A673 (cell line): ENCODE results near the gene MSRB1. TPM values are rescaled to one million over a fixed set of nuclear protein-coding genes. Genes with fewer than 3 reads are reported as not detected.
A peak's percentile ranks its signal among the peaks of the same experiment; 100 is the strongest.

ENCODE experiments used
- BruUV-seq: library from RNA; stranded (reverse); fragments of 400-500 nt; replicated peaks from 2 replicates; lab custom pipeline; 2021; lab: Mats Ljungman, UMichigan
- CTCF ChIA-PET: fragments of 300-600 bp; sonication (Branson Sonifier 250); formaldehyde crosslinking; loops from one replicate; lab custom pipeline; 2022; ENCODE audit warnings: antibody characterized with exemption; lab: Charles Lee
- POLR2A ChIA-PET: fragments of 300-600 bp; sonication (Branson Sonifier 250); formaldehyde crosslinking; loops from one replicate; lab custom pipeline; 2022; ENCODE audit warnings: antibody characterized with exemption; ENCODE audit not compliant: low non-redundant PET; lab: Charles Lee
- DNase-seq: peaks from one replicate; pipeline ENCODE4 v3.0.0-alpha.2; 2015; ENCODE audit warnings: low spot score
- H3K27ac ChIP-seq: fragments of 200-600 bp; sonication (generic); 2 replicates; pipeline ENCODE4 v1.5.1; 2016; ENCODE audit warnings: mixed run types, low read depth, mild to moderate bottlenecking, mixed read lengths, antibody characterized with exemption, low read length; ENCODE audit not compliant: poor library complexity, severe bottlenecking
- H3K27me3 ChIP-seq: fragments of 200-600 bp; sonication (generic); replicated peaks from 2 replicates; pipeline ENCODE4 v1.6.1; 2017; ENCODE audit warnings: mixed run types, low read depth, mild to moderate bottlenecking, mixed read lengths, antibody characterized with exemption, low read length; ENCODE audit not compliant: insufficient read depth, poor library complexity
- H3K36me3 ChIP-seq: fragments of 200-600 bp; sonication (generic); 2 replicates; pipeline ENCODE4 v1.6.1; 2016; ENCODE audit warnings: mixed run types, mild to moderate bottlenecking, mixed read lengths, antibody characterized with exemption, low read length; ENCODE audit not compliant: insufficient read depth, poor library complexity, severe bottlenecking
- H3K4me1 ChIP-seq: fragments of 200-600 bp; sonication (generic); 2 replicates; pipeline ENCODE4 v1.6.1; 2017; ENCODE audit warnings: mixed run types, mild to moderate bottlenecking, mixed read lengths, antibody characterized with exemption, low read length; ENCODE audit not compliant: insufficient read depth, poor library complexity, severe bottlenecking
- H3K4me3 ChIP-seq: fragments of 200-600 bp; sonication (generic); 2 replicates; pipeline ENCODE4 v1.5.1; 2016; ENCODE audit warnings: low read depth, mixed run types, mild to moderate bottlenecking, mixed read lengths, low read length; ENCODE audit not compliant: poor library complexity, severe bottlenecking
- H3K9me3 ChIP-seq: fragments of 200-600 bp; sonication (generic); 2 replicates; pipeline ENCODE4 v1.6.1; 2016; ENCODE audit warnings: mixed run types, low read depth, mild to moderate bottlenecking, mixed read lengths, antibody characterized with exemption, low read length; ENCODE audit not compliant: poor library complexity, severe bottlenecking
- EZH2 ChIP-seq: fragments of 200-600 bp; sonication (generic); IDR thresholded peaks from 2 replicates; pipeline ENCODE4 v1.6.1; 2017; ENCODE audit warnings: borderline replicate concordance, low read depth, mild to moderate bottlenecking, mixed read lengths, antibody characterized with exemption, low read length; ENCODE audit not compliant: poor library complexity, severe bottlenecking
- intact Hi-C: fragments of 100-400 bp; cut with micrococcal nuclease; formaldehyde crosslinking; loops from one replicate; pipeline ENCODE4 v1.10.0; 2022; ENCODE audit not compliant: unreplicated experiment
- total RNA-seq: library from RNA; stranded (reverse); gene quantifications from 2 replicates; pipeline ENCODE4 v1.2.3, GENCODE V29; 2021
- TF ChIP-seq, protein P1 (sequence below): fragments of 300-800, 200-600 bp; sonication (generic); conservative IDR thresholded peaks from 2 replicates; pipeline ENCODE4 v1.5.1; 2017; ENCODE audit warnings: low read depth, mild to moderate bottlenecking, antibody characterized with exemption, low read length, moderate library complexity, mixed read lengths

Gene MSRB1
- total RNA-seq, 1 experiment from 2014 or later, result 17.7 TPM

GRCh38 chr16:1929578-1930337 is 13.2 kb downstream of the MSRB1 start:
- no TSS peak for BruUV-seq
- peak overlapping the region; percentile 58 for H3K27ac ChIP-seq
- POLR2A ChIA-PET, result no interaction called here
- no peaks in the 10 kb centered on the region for H3K9me3 ChIP-seq
- no peaks in the 10 kb centered on the region for H3K36me3 ChIP-seq
- CTCF ChIA-PET, result interaction anchor here (0.5 kb wide), 1 partner anchor 615 kb away, joined by 8 read pairs; no protein-coding TSS in a partner anchor
- H3K4me3 ChIP-seq, result peak overlapping the region; percentile 48
- no peak for TF ChIP-seq EZH2
- TF ChIP-seq, protein P1, sequence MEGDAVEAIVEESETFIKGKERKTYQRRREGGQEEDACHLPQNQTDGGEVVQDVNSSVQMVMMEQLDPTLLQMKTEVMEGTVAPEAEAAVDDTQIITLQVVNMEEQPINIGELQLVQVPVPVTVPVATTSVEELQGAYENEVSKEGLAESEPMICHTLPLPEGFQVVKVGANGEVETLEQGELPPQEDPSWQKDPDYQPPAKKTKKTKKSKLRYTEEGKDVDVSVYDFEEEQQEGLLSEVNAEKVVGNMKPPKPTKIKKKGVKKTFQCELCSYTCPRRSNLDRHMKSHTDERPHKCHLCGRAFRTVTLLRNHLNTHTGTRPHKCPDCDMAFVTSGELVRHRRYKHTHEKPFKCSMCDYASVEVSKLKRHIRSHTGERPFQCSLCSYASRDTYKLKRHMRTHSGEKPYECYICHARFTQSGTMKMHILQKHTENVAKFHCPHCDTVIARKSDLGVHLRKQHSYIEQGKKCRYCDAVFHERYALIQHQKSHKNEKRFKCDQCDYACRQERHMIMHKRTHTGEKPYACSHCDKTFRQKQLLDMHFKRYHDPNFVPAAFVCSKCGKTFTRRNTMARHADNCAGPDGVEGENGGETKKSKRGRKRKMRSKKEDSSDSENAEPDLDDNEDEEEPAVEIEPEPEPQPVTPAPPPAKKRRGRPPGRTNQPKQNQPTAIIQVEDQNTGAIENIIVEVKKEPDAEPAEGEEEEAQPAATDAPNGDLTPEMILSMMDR, result peak; percentile 69
- peak; percentile 89 for DNase-seq
- no peaks in the 10 kb centered on the region for H3K27me3 ChIP-seq
- intact Hi-C loops, result loop anchor here (5.0 kb wide), 1 partner anchor 62 kb away; no protein-coding TSS in a partner anchor
- peaks cover 5% of the 10 kb centered on the region for H3K4me1 ChIP-seq

GRCh38 chr16:1929105-1929504 is 13.9 kb downstream of the MSRB1 start:
- peaks cover 7% of the 10 kb centered on the region for H3K4me1 ChIP-seq
- ChIA-PET CTCF (interaction anchor here (0.5 to 0.7 kb wide), 2 partner anchors 183 to 616 kb away, joined by 8 to 10 read pairs; no protein-coding TSS in a partner anchor), POLR2A (no interaction called here)
- DNase-seq, result peak; percentile 41
- peak overlapping the region; percentile 48 for H3K4me3 ChIP-seq
- no TSS peak for BruUV-seq
- no peaks in the 10 kb centered on the region for H3K9me3 ChIP-seq
- peak overlapping the region; percentile 58 for H3K27ac ChIP-seq
- TF ChIP-seq EZH2, result no peak
- TF ChIP-seq, protein P1, result no peak
- no peaks in the 10 kb centered on the region for H3K36me3 ChIP-seq
- intact Hi-C loops, result loop anchor here (5.0 kb wide), 1 partner anchor 62 kb away; no protein-coding TSS in a partner anchor
- H3K27me3 ChIP-seq, result no peaks in the 10 kb centered on the region

DNA sequence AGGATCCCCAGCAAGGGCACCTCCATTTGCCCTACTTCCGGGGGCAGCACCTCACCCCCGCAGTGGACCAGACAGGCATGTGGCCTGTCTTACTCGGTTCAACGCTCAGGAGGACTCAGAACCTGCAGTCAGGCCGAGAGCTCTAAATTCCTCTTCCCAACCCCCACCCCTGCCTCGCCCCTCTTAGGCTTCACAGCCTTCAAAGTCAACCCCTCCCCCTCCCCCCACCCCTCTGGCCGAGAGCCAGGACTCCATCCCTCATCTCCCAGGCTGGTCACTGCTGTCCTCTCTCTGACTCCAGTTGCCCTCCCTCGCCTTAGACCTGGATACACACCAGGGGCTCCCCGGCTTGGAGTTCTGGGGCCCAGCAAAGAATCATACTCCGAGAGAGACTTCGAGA is 16.7 kb downstream of the MSRB1 start:
- POLR2A ChIA-PET, result no interaction called here
- BruUV-seq, result no TSS peak
- no peak for DNase-seq
- Histone ChIP-seq H3K27ac (no peak overlapping the region), H3K4me3 (no peak overlapping the region), H3K4me1 (peaks cover 17% of the 10 kb centered on the region), H3K36me3 (no peaks in the 10 kb centered on the region), H3K9me3 (no peaks in the 10 kb centered on the region), H3K27me3 (peaks cover 5% of the 10 kb centered on the region)
- intact Hi-C loops, result loop anchor here (5.0 kb wide), 1 partner anchor 59 kb away; no protein-coding TSS in a partner anchor
- TF ChIP-seq, protein P1, result no peak
- TF ChIP-seq EZH2, result no peak
- CTCF ChIA-PET, result no interaction called here
